IMR-90 (cell line): ENCODE data around the gene TNNC1.

Source experiments
- CTCF ChIP-seq: conservative IDR thresholded peaks from 2 replicates; pipeline ENCODE4 v1.5.1; 2012; ENCODE audit warnings: mild to moderate bottlenecking, low read depth, low read length, improper control_type of control experiment
- MAFK ChIP-seq: IDR thresholded peaks from 2 replicates; pipeline ENCODE4 v1.6.1; 2012; ENCODE audit warnings: low read depth, low read length, improper control_type of control experiment
- NFE2L2 ChIP-seq: fragments of 150-350 bp; IDR thresholded peaks from 2 replicates; pipeline ENCODE4 v1.6.1; 2016; ENCODE audit warnings: low read depth, mild to moderate bottlenecking, low read length
- POLR2A ChIP-seq: IDR thresholded peaks from 2 replicates; pipeline ENCODE4 v1.6.1; 2012; ENCODE audit warnings: mild to moderate bottlenecking, low read depth, low read length
- RAD21 ChIP-seq: IDR thresholded peaks from 2 replicates; pipeline ENCODE4 v1.6.1; 2012; ENCODE audit warnings: low read length, improper control_type of control experiment

- no peak for TF ChIP-seq POLR2A
- TF ChIP-seq CTCF = no peak
- TF ChIP-seq MAFK = no peak
- TF ChIP-seq NFE2L2 = no peak
- no peak for TF ChIP-seq RAD21
These were observed 47.6 kb downstream of the TNNC1 start for GRCh38 chr3:52406231-52406661.
